GM18867 (cell line): ENCODE results near the gene ARHGAP30.
"Not testable (repeated sequence)": the region's sequence is repeated elsewhere in the genome, so short reads cannot be mapped to it uniquely, and the experiment has no call there.

ENCODE experiments used
- ATAC-seq: cut with Tn5 transposase; IDR thresholded peaks from one replicate; pipeline ENCODE4 v1.9.1; 2021; ENCODE audit warnings: mild to moderate bottlenecking, moderate library complexity; ENCODE audit not compliant: unreplicated experiment

ARHGAP30 gene

DNA sequence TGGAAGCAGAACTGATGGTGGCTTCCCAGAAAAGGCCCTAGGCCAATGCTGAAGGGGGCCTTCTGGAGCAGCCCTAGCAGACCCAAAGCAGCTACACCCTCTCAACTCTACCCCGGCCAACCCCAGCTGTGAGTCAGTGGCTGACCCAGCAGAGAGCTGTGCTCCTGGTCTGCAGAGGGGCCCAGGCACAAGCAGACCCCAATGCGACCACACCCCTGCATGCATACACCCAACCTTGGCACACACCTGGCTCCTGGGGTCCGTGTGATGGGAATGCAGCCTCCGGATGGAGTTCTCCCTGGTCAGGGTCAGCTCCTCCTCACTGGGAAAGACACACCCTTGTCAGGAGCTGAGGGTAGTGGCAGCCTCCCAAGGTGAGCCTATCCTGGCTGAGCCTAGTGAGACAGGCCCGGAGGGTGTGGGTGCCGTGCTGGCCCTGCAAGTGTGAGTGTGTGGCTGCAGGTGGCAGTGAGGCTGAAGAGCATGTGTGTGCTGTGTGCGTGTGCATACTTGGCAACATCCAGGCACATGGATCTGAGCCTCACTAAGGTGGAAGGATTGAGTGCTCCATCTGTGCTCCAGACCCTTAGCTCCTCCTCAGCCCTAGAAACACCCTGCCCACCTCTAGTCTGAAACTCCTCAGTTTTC lies 3.9 kb upstream of the ARHGAP30 start:
- no peak for ATAC-seq

DNA sequence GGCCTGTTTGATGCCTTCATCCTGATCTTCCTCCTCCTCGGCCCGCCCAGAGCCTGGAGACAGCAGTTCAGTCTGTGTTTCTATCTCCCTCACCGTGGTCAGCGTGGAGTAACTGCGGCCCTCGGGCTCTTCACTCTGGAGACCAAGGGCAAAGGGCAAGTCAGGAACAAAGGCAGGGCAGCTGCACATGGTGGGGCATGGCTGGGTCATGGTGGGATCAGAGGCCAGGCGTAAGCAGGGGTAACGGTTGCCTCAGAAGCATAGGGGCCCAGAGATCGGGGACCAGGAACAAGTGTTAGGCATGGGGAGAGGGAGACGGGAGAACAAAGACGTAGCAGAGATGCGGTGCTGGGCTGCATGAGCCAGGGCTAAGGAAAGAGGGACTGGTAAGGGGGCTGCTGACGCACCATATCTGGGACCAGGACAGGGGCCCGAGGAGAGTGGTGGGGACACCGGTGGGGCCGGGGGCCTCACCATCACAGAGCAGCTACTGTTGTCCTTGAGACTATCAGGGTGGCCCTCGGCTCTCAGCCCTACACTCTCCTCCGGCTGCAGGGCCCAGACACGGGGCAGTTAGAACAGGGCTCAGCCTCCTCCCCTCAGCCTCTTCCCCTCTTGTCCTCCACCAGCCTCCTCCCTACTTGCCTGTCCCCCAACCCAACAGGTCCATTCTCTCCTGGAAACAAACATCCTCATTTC lies 3.2 kb upstream of the ARHGAP30 start:
- ATAC-seq = no peak

DNA sequence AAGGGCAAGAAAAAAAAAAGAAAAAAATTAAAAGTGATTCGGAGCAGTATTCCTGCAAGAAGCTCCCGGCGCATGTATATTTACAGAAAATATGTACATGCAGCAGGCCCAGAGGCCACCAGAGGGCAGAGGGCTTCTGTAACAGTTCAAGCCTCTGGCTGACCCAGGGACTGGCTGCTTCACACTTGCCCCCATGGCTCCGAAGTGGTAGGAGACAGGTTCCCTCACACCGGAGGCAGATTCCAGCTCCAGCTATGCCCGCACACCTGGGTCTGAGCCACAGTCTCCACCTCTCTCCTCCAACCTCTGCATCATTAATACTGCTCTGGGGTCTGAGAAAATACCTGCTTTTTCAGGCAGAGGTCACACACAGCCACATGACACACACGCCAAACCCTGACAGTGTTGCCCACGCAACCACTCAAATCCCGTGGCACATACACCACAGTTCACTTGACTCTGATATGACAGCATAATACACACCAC lies 2.2 kb upstream of the ARHGAP30 start:
- ATAC-seq = no peak

DNA sequence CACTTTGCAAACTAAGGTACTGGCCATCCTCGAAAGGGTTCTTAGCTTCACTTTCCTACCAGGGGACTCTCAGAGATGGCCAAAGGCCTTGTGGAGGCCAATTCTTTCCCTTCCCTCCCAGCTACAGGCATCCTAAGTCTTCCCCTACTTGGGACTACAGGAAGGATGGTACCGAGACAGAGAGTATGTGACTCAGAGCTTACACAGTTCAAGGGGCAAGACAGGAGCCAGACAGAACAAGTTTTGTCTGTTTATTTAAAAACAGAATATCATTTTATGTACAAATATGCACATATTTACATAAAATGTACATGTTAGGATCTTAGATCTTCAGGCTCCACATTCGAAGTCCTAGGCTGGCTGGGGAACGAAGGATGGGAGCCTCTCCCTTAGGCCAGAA lies 1.1 kb upstream of the ARHGAP30 start:
- no peak for ATAC-seq

DNA sequence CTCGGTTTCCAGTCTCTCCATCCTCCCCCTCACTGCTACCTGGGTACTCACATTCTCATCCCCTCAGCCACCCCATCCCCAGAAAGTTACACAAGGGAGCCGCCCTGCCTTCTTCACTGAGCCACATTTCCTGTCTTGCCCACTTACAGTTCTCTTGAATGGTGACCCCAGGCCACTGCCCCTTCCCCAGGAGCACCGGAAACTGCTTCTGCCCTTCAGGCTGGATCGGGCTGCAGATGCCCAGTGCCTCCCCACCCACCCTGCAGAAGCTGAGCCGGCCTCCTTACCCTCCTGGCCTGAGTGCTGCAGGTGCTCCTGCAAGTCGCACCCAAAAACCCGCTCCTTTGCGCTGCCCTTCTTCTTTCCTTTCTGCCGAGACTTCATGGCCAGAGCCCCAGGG lies 450 bp downstream of the ARHGAP30 start:
- no peak for ATAC-seq

DNA sequence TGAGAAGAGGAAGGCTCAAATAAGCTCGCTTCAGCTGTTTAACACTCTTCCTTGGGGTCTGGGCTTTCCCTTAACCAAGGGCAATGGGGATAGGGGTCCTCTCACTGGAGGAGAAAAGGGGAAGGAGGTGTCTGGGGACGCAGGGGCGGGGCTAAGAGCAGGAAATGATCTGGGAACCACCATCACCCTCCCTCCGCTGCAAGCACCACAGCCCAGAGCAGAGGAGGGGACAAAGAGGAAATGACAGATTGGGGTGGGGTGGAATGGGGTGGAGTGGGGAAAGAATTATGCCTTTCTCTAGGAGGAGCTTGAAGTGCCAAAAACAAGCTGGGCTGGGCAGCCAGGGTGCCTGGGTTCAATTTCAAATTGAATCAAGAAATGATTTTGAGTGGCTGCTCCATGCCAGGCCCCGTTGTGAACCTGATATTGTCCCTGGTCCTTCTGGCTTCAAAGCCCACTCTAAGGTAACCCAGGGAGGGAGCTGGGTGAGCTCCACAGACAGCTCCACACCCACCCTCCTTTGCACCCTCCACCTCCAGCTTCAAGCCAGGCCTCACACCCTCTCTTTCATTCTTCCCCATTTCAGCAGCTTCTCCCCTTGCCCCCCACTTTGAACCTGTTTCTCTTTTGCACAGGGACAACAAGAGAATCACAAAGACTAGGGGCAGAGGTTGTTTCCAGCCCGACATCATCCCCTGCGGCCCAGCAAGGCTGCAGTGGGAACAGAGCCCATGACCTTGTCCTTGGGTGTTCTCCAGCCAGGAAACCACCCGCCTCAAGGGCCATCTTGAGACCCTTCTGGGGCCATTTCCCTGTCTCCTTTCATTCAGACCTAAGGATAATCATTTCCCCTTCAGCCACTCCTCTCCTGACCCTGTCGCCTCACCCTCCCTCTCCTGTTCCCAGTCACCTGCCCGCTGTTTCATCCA lies 1.1 kb downstream of the ARHGAP30 start:
- ATAC-seq = peak; percentile 48

DNA sequence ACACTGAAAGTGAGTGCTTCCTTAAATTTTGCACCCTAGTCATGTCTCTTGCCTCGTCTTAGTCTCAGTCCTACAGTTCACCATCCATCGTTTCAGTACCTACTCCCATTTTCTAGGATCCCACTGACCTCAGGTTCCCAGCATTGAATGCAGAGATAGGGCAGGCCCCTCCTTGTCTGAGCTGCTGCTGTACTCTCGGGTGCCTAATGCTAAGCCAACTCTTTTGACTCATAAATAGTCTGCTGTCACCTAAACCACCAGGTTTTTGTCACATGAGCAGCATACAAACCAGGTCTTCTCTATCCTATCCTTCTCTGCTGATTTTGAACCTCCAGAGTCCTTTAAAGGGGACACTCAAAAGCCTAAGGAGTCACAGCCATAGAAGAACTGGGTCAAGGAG lies 3.0 kb downstream of the ARHGAP30 start:
- no peak for ATAC-seq

DNA sequence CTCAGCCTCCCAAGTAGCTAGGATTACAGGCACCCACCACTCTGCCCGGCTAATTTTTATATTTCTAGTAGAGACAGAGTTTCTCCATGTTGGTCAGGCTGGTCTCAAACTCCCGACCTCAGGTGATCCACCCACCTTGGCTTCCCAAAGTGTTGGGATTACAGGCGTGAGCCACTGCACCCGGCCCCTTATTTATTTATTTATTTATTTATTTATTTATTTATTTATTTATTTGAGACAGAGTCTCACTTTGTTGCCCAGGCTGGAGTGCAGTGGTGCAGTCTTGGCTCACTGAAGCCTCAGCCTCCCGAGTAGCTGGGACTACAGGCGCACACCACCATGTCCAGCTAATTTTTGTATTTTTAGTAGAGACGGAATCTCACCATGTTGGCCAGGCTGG lies 4.0 kb downstream of the ARHGAP30 start:
- not testable (repeated sequence) for ATAC-seq

DNA sequence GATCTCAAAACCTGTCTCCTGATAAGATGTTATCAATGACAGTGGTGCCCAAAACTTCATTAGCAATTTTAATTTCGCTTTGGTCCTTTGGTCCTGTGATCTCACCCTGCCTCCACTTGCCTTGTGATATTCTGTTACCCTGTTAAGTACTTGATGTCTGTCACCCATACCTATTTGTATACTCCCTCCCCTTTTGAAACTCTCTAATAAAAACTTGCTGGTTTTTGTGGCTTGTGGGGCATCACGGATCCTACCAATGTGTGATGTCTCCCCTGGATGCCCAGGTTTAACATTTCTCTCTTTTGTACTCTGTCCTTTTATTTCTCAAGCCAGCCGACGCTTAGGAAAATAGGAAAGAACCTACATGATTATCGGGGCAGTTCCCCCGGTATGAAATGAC lies 5.8 kb downstream of the ARHGAP30 start:
- ATAC-seq = not testable (repeated sequence)

DNA sequence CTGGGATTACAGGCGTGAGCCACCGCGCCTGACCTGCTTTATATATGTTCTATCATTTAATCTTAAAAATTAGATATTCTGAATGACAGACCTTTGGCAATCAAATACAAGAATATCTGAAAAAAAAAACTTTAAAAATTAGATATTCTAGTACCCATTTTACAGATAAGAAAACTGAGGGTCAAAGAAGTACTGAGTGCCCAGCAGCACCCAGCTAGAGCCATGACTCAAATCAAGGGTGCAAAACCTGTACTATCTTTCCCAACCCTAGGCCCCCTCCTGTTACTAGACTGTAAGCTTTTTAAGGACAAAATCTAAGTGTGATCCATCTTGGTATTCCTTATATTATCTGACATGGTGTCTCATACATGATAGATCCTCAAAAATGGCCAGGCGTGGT lies 8.3 kb downstream of the ARHGAP30 start:
- ATAC-seq = no peak

DNA sequence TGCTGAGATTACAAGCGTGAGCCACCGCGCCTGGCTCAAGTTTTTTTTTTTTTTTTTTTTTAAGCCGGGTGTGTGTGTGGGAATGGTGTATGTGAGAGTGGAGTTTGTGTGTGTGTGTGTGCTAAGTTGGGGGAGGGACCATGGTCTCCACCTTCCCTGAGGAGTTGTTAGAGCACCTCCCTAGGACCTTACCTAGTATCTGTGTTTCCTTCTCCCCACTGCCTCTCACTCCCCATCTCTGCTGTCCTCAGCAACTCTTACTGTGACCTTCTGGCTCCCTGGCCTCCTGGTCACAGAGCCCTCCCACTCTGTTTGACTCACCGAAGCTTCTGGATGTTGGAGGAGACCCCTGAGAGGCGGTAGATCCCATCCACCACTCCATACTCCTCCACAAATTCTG lies 10.4 kb downstream of the ARHGAP30 start:
- no peak for ATAC-seq

DNA sequence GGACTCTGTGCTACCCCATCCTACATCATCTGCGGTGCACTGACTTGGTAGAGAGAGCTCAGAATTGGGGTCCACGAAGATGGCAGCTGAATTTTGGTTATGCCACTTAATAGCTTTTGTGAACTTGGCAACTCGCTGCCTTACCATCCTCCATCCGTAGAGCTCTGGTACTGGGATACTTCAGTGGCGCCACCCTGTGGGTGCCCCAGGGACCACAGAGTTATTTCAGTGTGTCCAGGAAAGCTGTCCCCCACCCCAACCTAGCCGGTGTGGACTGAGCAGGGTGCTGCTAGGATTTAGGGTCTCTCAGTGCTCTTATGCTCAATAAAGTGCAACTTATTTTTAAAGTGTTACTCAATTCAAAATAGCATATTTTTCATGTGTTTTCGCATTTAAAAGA lies 14.9 kb downstream of the ARHGAP30 start:
- ATAC-seq = no peak

DNA sequence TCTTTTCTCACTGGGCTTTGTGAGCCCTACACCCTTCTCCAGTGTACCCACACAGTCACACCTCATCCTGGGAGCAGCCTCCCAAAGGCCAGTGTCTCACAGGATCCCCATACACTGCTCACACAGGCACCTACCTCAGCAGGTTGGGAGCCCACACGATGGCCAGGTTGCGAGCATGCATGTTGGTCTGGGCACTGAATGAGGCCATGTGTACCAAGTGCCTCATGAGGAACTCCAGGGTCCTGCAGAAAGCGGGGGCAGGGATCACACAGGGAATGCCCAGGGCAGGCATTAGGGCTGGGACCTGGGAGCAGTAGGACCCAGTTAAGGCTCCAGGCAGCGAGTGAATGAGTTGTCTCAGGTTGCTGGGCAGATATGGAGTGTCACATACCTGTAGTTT lies 15.5 kb downstream of the ARHGAP30 start:
- ATAC-seq = no peak

DNA sequence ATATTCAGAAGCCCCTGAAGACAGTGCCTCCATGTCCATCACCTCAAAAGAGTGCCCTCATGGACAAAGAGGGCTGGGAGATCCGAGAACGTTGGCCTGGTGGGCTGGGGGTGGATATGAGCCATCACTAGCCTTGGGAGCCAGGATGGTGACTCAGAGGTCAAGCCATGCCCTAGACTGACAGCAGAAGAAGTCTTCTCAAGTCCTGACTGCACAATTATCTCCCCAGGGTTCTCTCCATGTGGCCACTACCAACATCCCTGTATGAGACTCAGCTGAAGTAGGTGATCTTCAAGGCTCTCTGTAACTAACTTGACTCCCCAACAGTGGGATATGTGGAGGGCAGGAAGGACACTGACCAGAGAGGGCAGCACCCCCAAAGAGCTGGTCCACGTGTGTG lies 16.8 kb downstream of the ARHGAP30 start:
- ATAC-seq = no peak

DNA sequence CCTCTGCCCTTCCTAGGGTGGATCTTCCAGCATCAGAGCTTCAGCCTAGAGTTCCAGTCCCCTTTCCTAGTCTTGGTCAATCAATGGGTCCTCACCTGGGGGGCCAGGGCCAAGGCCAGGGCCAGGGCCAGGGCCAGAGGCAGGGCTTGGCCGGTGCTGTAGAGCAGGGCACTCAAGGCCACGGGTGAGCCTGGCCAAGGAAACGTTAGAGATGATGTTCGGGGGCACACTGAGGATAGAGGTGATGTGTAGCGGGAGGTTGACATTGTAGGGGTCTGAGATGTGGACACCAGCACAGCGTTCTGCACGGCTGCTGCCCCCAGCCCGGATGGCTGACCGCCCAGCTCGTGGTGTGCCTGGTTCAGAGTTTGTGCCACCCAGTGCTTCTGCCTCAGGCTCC lies 18.5 kb downstream of the ARHGAP30 start:
- no peak for ATAC-seq

DNA sequence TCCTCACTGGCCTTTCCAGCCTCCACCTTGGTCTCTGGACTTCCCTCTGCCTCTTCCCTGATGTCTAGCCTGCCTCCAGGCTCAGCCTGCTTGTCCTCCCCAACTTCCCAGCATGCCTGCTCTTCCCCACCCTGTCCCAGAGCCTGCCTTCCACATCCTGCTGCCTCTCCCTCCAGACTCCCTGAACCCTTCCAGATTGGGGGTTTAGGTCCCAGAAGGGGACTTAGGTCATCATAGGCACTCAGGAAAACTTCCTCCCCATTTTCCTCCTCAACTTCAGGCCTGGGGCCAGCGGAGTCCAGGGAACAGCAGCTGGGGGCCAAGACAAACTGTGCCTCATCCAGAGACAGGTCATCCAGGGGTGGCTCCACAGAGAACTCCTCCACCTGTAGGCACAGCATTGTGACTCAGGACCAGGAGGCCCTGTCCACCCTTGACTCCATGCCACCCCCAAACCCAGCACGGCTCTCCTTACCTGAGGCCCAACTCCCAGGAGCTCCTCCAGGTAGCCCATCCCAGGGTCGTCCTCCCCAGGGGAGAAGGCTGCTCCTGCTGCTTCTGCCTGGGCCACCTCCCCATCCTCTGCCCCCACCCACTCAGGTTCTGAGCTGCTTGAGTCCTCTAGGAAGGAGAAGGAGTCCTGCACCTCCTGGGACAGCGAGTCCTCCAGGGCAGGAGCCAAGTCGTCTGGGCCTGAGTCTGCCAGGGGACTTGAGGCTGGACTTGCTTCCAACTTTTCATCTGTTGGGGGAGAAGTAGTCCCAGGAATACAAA lies 20.6 kb downstream of the ARHGAP30 start:
- no peak for ATAC-seq

DNA sequence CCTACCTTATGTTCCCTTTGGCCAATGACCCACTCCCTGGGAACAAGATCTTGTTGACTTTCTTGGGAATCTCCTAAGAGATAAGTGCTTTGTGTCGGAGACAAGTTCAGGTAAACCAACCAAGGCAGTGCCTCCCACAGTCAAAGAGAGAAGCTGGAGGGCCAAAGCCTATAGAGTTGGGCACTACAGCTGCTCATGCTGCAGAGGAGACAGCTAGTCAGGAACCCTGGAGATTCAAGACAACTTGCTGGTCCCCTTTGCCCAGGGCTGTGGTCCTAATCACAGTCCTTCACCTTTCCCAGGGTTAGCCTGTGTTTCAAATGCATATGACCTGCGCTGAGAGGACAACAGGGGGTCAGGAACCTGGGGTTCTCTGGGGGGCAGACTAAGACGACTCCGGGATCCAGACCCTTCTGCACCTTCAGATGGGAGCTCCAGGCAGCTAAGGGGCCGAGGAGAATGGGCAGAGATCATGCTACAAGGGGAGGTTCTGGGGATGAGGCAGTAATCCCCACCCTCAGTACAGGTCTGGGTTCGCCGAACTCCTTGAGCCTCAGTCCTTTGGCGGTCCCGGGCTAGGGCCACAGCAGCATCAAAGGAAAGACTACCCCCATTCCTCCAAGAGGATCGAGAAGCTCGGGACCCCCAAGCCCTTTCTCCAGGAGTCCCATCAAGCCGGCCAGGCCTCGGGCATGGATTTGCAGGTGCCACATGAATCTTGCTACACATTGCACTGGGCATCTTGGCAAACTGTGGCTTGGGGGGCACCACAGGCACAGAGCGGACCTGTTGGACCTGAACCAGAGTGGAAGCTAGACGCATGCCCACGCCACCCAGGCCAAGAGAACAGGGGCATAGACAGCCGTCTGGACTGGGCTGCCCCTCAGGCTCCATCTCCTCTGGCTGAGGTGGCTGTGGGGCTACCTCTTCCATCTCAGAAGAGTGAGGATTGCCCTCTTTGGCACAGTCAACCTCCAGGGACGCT lies 22.0 kb downstream of the ARHGAP30 start:
- no peak for ATAC-seq

DNA sequence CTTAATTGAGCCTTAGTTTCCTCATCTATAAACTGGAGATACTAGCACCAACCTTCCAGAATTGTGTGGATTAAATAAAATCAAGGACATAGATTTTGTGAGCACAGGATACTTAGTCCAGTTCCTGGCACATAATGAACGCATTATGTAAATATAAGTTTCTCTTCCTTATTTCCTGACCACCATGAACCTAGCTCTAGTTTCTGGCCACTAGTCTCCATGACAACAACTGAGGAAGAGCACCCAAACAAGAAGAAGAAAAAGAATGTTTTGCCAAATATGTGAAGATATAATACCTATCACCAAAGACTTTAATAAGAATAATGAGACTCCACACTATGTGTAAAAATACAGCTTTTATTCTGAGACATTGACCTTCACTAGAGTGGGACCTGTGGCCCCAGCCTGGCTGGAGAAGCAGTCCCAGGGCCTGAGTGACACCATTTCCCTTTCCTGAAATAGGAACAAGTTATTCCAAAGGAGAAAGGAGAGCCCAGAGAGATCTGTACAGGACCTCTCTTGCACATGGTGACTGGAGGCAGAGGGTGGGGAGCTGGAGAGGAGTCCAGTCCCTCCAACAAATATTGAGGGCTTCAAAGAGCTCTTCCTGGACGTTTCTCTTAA lies 23.0 kb downstream of the ARHGAP30 start:
- peak; percentile 40 for ATAC-seq
